CD4-positive, alpha-beta T cell treated with Interferon alpha-2 for 1 hour (primary cell): ENCODE results near the gene EXOSC7.
A peak's percentile ranks its signal among the peaks of the same experiment; 100 is the strongest.
"Not testable (repeated sequence)": the region's sequence is repeated elsewhere in the genome, so short reads cannot be mapped to it uniquely, and the experiment has no call there.

Experiments
- DNase-seq, 2 donors: peaks; one replicate each; pipeline ENCODE4 v3.0.0-alpha.2; 2020 to 2022

EXOSC7 gene

DNA sequence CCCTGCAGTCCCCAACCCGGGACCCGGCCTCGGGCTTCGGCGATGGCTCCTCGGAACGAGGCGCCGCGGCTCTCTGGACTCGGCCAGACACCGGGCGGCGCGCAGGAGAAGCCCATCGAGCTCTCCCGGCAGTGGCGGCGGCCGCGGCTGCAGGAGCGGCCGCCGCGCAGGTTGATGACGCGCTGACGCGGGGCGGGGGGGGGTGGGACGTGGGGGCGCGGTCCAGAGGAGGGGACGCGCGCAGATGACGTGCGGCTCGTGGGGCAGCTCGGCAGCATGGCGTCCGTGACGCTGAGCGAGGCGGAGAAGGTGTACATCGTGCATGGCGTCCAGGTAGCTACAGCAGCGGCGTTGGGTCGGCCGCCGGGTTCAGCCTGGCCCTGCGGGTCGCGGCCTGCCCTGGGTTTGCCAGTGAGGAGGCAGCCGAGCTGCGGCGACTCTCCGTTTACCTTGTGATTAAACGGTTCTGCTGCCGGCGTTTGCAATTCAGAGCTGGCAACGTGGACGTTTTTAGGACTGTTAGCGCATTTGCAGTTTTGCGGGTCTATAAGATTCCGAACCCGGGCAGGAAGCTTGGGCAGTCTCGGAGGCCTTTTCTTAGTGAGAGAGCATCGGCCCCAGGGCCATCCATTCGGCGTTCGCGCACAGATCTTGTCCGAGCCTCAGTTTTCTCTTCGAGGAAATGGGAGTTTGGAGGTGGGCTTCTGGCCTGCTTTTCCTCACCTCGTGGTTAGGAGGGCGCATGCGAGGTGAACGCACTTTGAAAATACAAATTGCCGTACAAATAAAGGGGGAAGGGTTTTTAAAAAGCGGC, at the start of gene EXOSC7, which contains the start of gene ZDHHC3:
EXOSC7 (plus strand) TSS at position 243 of the 814 bp plus-strand sequence; CDS start at position 277, 34 bp downstream.
ZDHHC3 (minus strand) TSS at position 173 of the 814 bp plus-strand sequence. CDS start 16,738 bp downstream, outside the sequence.
- peak; percentile 88 to 90 for DNase-seq

DNA sequence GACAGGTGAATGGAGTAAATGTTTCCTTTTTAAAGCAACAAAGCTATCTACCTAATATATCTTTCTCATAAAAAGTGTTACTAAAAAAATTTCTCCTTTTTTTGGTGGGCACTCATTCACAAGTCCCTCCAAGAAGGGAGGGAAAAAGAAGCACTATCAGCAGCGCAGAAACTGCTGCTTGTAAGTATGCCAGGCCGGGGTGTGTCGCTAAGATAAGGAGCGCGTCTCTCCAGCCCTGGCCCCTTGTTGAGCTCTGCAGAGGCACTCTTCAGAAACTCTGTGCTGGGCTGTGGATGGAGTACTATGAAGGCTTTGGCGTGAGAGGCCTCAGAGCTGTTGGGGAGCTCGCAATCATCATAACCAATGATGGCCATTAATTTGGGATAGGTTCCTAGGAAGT, 49.1 kb upstream of the EXOSC7 start:
- no peak for DNase-seq

DNA sequence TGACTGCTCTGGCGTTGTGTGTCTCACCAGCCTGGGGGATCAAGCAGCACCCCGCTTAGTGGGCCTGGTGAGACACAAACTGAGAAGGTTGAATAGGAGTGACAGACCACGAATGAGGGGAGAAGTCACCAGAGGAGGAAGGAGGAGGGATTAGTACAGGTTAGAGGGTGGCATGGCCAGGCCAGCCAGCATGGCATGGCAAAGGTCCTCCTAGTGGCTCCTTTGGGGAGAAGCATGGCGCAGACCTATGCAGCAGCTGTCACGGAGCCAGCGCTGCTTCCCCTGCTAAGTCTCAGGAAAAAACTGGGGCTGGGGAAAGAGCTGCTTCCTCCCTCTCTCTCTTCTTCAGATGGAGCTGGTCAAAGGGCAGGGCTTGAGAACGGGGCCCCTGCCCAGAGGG, 48.7 kb upstream of the EXOSC7 start:
- no peak for DNase-seq

DNA sequence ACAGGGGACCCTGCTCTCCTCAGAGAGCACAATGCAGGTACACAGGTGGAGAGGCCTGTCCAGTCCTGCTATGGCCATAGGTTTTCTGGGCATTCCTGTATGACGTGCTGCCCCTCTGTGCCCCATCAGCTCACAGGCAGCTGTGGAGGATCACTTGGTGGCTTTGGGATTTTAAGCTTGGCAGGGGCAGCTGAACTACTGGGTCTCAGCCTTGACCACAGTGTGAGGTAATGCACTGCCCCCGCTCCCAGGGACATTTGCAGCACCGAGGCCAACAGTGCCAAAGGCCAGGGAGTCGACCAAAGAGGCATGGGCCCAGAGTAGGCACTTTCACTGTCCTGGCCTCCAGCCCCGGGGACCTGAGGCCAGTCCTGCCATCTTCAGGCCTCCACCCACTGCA, 46.3 kb upstream of the EXOSC7 start:
- no peak for DNase-seq

DNA sequence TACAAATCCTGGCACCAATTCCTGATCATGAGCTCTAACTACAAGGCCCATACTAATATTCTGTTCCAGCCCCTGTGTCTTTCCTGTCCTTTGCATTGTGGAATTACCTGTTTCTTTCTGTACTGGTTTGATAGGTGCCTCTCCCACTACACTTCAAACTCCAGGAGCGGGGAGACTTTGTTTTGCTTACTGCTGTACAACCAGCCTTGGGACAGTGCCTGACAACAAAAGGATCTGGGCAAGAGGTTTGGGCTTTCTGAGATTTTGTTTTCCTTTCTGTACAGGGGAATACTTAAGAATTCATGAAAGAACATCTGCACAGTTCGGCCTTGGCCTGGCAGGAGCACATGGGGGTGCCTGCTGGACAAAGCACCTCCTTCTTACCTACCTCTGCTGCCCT, 45.1 kb upstream of the EXOSC7 start:
- no peak for DNase-seq

DNA sequence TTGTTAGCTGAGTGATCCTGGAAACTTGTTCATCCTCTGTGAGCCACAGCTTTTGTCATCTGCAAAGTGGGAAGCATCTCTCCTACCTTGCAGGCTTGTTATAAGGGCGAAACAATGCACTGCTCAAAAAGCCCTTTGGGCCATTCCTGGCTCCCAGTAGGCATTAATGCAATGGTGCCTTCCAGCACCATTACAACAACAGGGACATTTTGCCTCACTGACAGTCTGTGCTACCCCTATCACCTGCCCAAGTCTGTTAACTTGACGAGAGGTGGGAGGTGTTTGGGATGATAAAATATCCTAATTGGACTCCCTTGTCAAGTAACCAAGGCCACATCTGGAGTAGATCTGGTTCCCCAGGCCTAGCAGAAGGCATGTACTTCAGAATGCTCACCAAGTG, 44.3 kb upstream of the EXOSC7 start:
- no peak for DNase-seq

DNA sequence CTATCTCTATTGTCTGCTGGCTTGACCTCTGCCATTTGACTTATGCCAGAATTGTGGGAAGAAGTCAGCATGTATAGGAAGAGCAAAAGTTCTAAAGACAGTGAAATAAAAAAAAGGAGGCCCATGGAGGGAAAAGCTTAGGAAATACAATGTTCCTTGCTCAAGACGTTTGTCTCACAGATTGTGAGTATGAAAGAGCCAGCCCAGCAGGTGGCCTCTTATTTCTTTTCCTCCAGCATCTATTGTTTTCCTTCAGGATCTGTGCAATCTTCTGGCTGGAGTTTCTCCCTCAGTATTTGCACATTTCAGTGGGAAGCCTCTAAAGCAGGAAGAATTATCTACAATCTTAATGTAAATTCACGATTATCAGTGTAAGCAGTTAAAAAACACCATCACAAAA, 43.8 kb upstream of the EXOSC7 start:
- DNase-seq = no peak

DNA sequence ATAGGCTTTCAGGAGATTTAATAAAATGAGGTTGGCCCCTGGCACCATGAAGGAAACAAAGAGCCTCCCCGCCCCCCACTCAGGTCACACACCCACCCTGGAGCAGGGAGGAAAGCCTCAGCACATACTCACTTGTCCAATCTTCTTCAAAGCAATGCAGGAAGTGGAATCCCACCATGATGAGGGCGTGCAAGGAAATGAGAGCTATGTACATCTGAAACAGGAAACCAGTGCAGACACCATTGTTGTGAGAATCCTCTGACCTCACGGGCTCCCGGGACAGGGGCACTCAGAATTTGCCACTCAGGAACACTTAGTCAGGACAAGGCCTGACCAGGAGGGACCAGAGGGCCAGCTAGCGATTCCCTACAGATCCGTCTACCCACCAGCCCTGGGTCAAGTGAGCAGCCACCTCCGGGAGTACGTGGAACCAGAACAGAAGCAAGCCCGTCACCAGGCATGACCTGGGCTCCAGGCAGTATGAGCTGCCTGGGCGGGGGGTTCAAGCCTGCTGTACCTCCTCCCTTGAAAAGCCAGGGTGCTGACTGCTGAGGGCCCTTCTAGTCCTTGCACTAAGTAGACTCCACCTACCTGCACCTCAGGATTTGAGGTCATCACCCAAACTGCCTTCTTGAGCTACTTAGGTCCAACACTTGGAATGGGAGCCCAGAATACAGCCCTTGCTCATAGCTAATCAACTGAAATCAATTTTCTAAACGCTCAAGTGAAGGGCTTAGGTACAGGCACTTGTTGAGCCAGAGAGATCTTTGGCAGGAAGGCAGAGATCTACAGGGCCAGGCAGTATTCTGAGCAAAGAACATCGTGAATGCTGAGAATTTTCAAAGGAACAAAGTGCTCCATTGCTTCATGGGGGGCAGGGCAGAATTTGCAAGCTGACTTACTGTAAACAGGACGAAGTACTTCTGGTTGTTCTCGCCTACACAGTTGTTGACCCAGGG, 42.8 kb upstream of the EXOSC7 start:
- DNase-seq = no peak

DNA sequence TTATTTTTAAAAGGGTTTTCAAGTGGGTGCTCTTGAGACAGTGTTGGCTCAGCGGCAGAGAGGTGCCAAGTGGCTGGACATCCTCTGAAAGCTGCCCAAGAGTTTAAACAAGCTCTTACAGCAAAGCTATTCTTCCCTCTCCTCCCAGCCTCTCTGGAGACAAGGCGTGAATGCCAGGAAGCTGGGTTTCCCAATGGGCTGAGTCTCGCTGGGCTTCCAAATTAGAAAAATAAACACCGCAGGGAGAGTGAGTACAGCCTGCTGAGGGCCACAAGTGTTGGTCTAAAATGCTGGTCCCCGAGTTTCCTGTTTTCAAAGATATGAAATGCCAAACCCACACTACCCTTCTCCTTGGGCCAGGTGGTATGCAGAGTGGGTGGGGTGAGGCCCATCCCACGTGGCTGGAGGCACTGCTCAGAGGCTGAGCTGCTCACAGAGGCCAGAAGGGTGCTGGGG, 36.4 kb upstream of the EXOSC7 start:
- no peak for DNase-seq

DNA sequence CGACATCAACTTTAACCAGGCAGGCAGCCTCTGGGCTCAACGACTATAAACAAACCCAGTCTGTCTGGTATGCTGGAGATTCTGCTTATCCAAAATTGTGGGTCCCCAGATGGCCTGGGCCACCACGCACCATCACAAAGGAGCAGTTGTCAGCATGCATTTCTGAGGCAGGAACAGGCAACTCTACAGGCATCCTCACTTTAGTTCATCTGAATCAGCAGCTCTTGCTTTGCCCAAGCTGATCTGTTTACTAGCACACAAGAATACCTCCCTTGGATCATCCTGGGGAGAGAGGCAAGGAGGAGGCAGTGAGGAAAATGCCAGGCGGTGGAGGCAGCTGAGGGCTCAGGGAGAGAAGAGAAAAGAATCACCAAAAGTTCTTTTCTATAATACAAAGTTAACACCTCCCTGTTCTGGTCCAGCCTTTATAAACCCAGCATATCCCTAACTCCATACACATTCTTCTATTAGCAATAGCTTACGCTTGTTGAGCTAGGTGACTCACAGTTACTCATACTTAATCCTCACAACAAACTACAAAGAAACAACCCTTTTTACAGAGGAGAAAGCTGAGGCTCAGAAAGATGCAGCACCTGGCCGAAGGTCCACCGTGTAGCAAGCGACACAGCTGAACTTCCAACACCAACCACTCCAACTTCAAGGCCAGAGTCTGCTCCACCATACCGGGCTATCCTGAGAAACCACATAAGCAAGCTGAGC, 33.7 kb upstream of the EXOSC7 start:
- no peak for DNase-seq

DNA sequence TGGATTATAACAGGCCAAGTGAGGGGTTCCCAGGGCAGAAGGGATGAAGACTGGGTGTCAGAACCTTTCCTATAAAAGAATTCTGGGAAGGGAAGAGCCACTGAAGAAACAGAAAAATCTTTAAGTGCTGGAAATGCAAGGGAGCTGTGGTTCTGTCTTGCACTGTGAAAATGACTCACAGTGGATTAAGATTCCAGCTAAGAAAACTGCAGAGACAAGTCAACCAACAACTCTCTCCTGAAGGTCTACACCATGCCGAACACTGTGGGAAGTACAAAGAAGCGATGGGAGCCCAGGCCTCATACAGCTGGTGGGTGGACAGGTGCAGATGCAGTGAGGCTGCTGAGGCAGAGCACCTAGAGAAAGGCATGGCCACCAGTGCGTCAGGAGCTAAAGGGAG, 27.8 kb upstream of the EXOSC7 start:
- DNase-seq = no peak

DNA sequence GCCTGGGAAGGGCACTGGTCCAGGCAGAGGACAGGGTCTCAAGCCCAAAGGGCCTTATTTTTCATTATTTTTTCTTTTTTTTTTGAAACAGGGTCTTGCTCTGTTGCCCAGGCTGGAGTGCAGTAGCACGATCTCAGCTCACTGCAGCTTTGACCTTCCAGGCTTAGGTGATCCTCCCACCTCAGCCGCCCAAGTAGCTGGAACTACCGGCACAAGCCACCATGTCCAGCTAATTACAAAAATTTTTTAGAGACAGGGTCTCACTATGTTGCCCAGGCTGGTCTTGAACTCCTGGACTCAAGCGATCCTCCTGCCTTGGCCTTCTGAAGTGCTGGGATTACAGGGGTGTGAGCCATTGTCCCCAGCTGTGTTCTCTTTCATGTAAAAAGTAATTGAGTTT, 26.3 kb upstream of the EXOSC7 start:
- DNase-seq = not testable (repeated sequence)

DNA sequence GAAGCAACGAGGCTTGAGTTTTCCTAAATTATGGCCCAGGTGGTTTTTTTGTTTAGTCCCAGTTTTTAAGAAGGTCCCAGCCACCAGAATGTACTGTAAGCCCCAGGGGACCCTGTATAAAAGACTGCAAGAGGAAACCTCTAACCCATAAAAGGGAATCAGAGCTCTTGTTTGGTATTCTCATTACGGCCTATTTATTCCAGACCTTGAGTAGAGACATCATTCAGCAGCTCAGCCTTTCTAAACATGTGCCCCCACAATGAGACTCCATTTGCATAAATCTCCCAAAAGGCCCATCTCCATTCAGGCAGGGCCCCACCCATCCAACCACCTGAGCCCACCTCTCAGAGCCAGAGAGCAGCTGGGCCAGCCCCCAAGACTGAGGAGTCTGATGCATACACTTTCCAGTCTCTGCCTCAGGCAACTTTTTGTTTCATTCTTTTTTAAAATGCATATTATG, 25.7 kb upstream of the EXOSC7 start:
- DNase-seq = no peak

DNA sequence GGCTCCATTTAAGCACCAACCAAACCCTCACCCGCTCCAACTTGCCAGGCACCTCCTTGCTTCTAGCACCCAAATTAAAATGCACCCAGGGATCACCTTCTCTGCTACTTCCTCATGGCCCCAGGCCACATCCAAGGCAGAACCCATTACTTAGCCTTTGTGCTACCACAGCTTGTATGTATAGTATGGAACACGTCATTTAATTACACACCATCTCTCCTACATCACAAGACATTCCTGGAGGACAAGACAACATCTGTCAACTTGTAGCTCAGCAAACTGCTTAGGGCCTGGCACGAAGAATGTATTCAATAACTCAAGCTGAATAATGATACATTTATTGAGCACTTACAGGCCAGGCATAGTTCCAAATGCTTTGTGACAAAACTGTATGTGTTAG, 23.4 kb upstream of the EXOSC7 start:
- DNase-seq = no peak

DNA sequence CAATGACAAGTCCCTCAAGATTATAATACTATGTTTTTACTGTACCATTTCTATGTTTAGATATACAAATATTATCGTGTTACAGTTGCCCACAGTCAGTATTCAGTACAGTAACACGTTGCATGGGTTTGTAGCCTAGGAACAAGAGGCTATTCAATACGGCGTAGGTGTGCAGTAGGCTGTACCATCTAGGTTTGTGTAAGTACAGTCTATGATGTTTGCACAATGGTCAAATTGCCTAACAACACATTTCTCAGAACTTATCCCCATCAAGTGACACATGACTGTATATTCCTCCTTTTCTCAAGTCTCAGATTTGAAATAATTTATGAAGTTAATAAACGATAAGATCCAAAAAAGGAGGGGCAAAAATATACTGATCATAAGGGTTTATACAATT, 21.7 kb upstream of the EXOSC7 start:
- no peak for DNase-seq

DNA sequence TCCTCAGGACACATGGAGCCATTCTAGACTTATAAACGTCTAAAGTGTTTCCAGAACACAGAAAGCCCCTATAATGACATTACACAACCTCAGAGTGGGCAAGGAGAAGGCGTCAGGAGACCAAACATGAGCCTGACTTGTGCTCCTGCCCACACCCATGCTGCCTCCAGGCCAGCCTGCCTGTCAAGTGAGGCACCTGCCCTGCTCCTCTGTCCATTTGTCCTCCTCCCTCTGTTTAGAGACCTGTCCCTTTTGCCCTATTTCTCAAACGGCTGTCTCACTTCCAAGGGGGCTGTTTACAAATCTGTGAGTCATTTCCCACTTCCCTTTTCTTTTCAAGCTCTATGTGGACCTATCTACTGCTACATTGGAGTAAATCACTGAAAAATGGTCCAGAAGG, 21.1 kb upstream of the EXOSC7 start:
- peak in 1 of 2 donors; percentile 16 for DNase-seq

DNA sequence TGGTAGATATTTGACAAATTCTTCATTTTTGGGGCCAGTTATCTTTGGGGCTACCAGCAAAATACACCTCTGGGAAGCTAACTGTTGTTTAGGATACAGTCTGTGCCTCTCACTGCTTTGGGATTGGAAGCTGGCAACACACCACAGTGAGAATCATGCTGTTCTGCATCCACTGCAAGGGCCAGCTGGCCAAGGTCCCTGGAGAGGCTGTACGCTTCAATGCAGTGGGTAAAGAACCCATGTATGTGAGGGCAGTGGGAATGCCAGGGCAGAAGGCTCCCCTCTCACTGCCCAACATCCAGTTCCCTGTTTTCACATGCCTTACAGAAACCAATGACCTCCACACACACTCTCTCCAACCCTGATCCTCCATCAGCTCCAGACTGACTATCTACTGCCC, 20.1 kb upstream of the EXOSC7 start:
- no peak for DNase-seq

DNA sequence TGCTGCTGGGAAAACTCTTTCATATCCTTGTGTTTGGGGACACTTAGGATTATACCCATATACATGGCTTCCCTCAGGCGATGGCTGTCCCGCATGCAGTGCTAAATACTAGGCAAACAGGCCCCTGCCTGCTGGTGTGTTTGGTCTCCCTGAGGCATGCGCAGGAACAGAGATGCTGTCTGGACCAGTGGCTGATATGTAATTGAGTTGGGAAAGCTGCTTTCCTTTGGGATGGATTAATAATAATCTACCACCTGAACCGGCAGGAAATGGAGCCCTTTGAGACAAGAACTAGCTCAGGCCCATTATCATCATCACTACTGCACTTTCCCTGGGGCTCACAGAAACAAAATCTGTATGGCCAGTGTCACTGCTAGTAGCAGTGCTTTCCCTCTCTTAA, 18.1 kb upstream of the EXOSC7 start:
- DNase-seq = no peak

DNA sequence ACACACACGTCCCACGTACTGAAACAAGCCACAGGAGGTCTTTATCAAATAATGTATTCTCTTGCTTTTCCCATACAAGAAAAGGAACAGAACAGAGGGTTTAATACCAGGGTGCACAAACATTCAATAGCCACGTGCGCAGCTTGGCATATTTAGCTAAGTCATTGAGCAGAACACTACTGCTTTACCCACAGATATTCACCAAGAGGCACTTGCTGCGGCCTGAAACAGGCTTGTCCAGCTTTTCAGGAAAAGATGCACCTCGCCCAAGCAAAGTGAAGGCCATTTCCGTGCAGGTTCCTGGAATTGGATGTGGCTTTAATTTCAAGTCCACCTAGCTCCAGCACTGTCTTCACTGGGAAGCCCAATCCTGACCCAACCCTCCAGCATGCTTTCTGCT, 17.7 kb upstream of the EXOSC7 start:
- no peak for DNase-seq

DNA sequence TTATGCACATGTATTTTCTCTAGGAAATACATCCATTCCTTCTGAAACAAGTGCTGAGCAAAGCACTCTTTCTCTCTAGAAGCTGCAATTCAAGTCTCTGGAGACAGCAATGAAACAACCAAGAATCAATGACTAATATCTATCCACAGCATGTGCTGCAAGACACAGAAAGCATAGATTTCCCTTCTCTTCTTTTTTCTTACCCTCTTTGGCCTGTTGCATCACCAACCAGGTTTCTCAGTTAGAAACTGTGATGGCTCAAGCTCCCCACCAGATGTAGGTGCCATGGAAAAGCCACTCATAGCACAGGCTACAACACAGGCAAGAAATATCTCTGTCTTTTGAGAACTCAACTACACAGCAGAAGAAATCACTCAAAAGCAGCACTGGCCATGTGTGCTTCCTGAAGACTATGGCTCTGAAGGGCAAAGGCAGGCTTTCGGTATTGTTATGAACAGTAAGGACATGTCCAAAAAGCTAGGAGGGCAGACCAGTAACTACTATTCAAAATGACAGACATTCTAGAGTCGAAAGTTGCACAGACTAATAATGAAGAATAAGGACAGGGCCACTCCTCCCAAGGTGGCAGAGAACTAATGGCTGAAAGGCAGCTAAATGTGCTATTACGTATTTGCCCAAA, 15.5 kb upstream of the EXOSC7 start:
- no peak for DNase-seq

DNA sequence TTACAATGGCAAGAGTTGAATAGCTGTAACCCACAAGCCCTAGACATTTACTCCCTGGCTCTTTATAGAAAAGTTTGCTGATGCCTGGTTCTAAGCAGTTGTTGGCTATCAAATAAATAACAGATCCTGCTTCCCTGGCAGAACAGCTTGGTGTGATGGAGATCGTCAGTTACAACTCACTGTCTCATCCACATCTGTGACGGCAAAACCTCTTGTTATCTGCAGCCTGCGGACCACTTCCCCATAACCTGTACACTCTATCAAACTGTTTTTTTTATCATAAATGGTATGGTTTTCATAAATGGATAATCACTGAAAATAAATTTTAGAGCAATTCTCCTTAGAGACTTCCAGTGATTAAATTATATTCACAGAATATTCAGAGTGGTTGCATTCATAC, 14.2 kb upstream of the EXOSC7 start:
- no peak for DNase-seq

DNA sequence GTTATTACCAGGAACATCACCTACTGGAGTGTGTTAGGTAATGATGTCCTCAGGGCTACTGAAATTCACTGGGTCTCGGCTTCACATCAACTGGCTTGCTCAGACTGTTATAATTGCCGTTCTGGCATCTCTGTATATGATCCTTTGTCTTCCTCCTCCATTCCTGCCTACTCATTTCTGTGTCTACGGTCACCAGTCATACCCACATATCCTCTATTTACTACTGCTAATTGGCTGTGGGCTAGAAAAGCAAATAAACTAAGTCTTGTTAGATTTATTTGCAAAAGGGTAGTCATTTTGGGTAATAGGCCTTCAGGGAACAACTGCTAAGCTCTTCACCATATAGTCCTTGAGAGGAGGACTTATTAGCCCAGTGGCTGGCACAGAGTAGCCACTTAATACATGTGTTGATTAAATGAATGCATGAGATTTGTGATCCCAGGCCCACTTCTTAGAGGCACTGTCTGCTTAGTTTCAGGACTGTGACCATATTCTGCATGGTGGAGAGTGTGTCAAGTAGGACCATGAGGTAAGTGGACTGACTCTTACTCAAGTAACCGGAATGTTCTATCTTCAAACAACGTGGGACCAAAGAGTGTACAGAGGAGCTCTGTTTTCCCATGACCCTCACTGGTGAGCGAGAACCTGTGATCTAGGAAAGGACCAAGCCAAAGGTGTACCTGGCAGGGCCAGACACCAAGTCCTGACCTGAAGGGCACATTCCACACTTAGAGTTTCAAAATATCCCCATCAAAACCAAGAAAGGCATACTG, 13.2 kb upstream of the EXOSC7 start:
- DNase-seq = no peak
